H1 (cell line): Measurements from ENCODE around the gene HSPA4. TPM values are rescaled to one million over a fixed set of nuclear protein-coding genes. Genes with fewer than 3 reads are reported as not detected.

ENCODE experiments used
- CTCF ChIA-PET: fragments of 300-600 bp; sonication (Branson Sonifier 250); formaldehyde crosslinking; loops from one replicate; lab custom pipeline; 2021; ENCODE audit not compliant: partially characterized antibody; lab: Charles Lee
- POLR2A ChIA-PET: fragments of 300-600 bp; sonication (Branson Sonifier 250); formaldehyde crosslinking; loops from one replicate; lab custom pipeline; 2021; ENCODE audit warnings: inconsistent platforms; ENCODE audit not compliant: partially characterized antibody; lab: Charles Lee
- DNase-seq, 2 experiments: peaks; one replicate each; pipeline versions ENCODE4 v3.0.0 to v3.0.0-alpha.2; 2010 to 2022; ENCODE audit warnings: low spot score in 2 of 2, low read depth in 1 of 2, mixed read lengths in 1 of 2
- FAIRE-seq: peaks from 2 replicates; lab custom pipeline; 2011; peaks lifted over from hg19 to GRCh38; lab: Jason Lieb, UNC
- H2AFZ ChIP-seq: 2 replicates; pipeline ENCODE4 v1.8.1; 2012; ENCODE audit warnings: low read length, inconsistent platforms
- H2AK5ac ChIP-seq: 2 replicates; pipeline ENCODE4 v1.6.1; 2013; ENCODE audit warnings: low read depth, low read length
- H2BK120ac ChIP-seq: replicated peaks from 2 replicates; pipeline ENCODE3; 2013; ENCODE audit warnings: low read depth, low read length, inconsistent platforms
- H2BK12ac ChIP-seq: 2 replicates; pipeline ENCODE4 v1.6.1; 2013; ENCODE audit warnings: low read depth, low read length
- H2BK15ac ChIP-seq: 2 replicates; pipeline ENCODE4 v1.6.1; 2013; ENCODE audit warnings: low read length
- H2BK20ac ChIP-seq: 2 replicates; pipeline ENCODE4 v1.6.1; 2013; ENCODE audit warnings: low read length
- H2BK5ac ChIP-seq: 2 replicates; pipeline ENCODE4 v1.6.1; 2013; ENCODE audit warnings: low read depth, low read length
- H3K14ac ChIP-seq: 2 replicates; pipeline ENCODE4 v1.6.1; 2013; ENCODE audit warnings: inconsistent platforms; ENCODE audit not compliant: insufficient read length
- H3K18ac ChIP-seq: 2 replicates; pipeline ENCODE4 v1.6.1; 2013; ENCODE audit warnings: low read length; ENCODE audit errors: extremely low read depth
- H3K23ac ChIP-seq: 2 replicates; pipeline ENCODE4 v1.6.1; 2013; ENCODE audit warnings: inconsistent platforms; ENCODE audit not compliant: insufficient read length
- H3K23me2 ChIP-seq: 2 replicates; pipeline ENCODE4 v1.6.1; 2013; ENCODE audit warnings: low read depth, low read length
- H3K27ac ChIP-seq: 2 replicates; pipeline ENCODE4 v1.6.1; 2011; ENCODE audit warnings: low read depth, low read length, inconsistent platforms
- H3K27me3 ChIP-seq, 4 experiments: replicated peaks in 1 of 4; 1 replicate in 1 of 4; 2 replicates in 3 of 4; pipeline versions ENCODE4 v1.6.1 to v1.8.1; 2011 to 2013; ENCODE audit warnings: low read length in 3 of 4, mild to moderate bottlenecking in 3 of 4, inconsistent platforms in 2 of 4, mixed read lengths in 2 of 4, moderate library complexity in 1 of 4; ENCODE audit not compliant: control insufficient read depth in 3 of 4, insufficient read depth in 3 of 4; ENCODE audit errors: extremely low read depth in 1 of 4
- H3K36me3 ChIP-seq, 4 experiments: 2 replicates each; pipeline versions ENCODE4 v1.6.1 to v1.8.1; 2011 to 2013; ENCODE audit warnings: mild to moderate bottlenecking in 4 of 4, low read length in 3 of 4, moderate library complexity in 2 of 4, control low read depth in 1 of 4, inconsistent platforms in 1 of 4; ENCODE audit not compliant: insufficient read depth in 4 of 4, control insufficient read depth in 2 of 4
- H3K4ac ChIP-seq: replicated peaks from 2 replicates; pipeline ENCODE3; 2013; ENCODE audit warnings: low read length, low read depth, mixed read lengths, inconsistent platforms; ENCODE audit not compliant: insufficient read length
- H3K4me1 ChIP-seq, 4 experiments: replicated peaks in 1 of 4; 1 replicate in 1 of 4; 2 replicates in 3 of 4; pipeline versions ENCODE4 v1.6.1 to v1.8.1; 2011 to 2013; ENCODE audit warnings: low read length in 3 of 4, inconsistent platforms in 2 of 4, mixed read lengths in 1 of 4; ENCODE audit not compliant: insufficient read depth in 4 of 4, control insufficient read depth in 3 of 4
- H3K4me2 ChIP-seq, 2 experiments: 2 replicates each; pipeline versions ENCODE4 v1.6.1 to v1.8.1; 2011 to 2013; ENCODE audit warnings: low read depth in 2 of 2, low read length in 2 of 2, control low read depth in 1 of 2, inconsistent platforms in 1 of 2, mild to moderate bottlenecking in 1 of 2; ENCODE audit not compliant: insufficient read depth in 1 of 2
- H3K4me3 ChIP-seq, 4 experiments: fragments of 200-600, 300-600 bp in 1 of 4; sonication (generic), shearing (Covaris generic), sonication (Bioruptor Twin) in 1 of 4; 2 replicates each; pipeline versions ENCODE4 v1.5.1 to v1.8.1; 2011 to 2016; ENCODE audit warnings: low read length in 4 of 4, low read depth in 3 of 4, control low read depth in 2 of 4, inconsistent platforms in 2 of 4, mild to moderate bottlenecking in 2 of 4, mixed read lengths in 1 of 4, moderate library complexity in 1 of 4; ENCODE audit not compliant: insufficient read depth in 2 of 4; ENCODE audit errors: extremely low read depth in 1 of 4
- H3K56ac ChIP-seq: replicated peaks from 2 replicates; pipeline ENCODE3; 2013; ENCODE audit warnings: low read depth, mild to moderate bottlenecking, mixed read lengths, low read length, inconsistent platforms; ENCODE audit not compliant: insufficient read length
- H3K79me1 ChIP-seq: 2 replicates; pipeline ENCODE4 v1.6.1; 2013; ENCODE audit warnings: low read depth, low read length, control low read depth
- H3K79me2 ChIP-seq, 2 experiments: 2 replicates each; pipeline versions ENCODE4 v1.6.1 to v1.8.1; 2012 to 2013; ENCODE audit warnings: low read length in 2 of 2, mild to moderate bottlenecking in 2 of 2, inconsistent platforms in 1 of 2; ENCODE audit not compliant: insufficient read depth in 2 of 2, control insufficient read depth in 1 of 2
- H3K9ac ChIP-seq, 4 experiments: replicated peaks in 1 of 4; 1 replicate in 1 of 4; 2 replicates in 3 of 4; pipeline versions ENCODE4 v1.6.1 to v1.8.1; 2011 to 2013; ENCODE audit warnings: low read depth in 3 of 4, low read length in 3 of 4, control low read depth in 2 of 4, mild to moderate bottlenecking in 2 of 4, moderate library complexity in 2 of 4, inconsistent platforms in 1 of 4; ENCODE audit errors: extremely low read depth in 1 of 4
- H3K9me3 ChIP-seq, 2 experiments: 2 replicates each; pipeline versions ENCODE4 v1.6.1 to v1.8.1; 2012 to 2013; ENCODE audit warnings: mild to moderate bottlenecking in 2 of 2, moderate library complexity in 2 of 2, control low read depth in 1 of 2, inconsistent platforms in 1 of 2, low read depth in 1 of 2, low read length in 1 of 2, mixed read lengths in 1 of 2; ENCODE audit not compliant: insufficient read depth in 2 of 2
- H4K20me1 ChIP-seq, 2 experiments: replicated peaks in 1 of 2; 2 replicates each; pipeline versions ENCODE3 to v1.8.1; 2011 to 2013; ENCODE audit warnings: inconsistent platforms in 2 of 2, low read length in 2 of 2, mild to moderate bottlenecking in 1 of 2; ENCODE audit not compliant: insufficient read depth in 2 of 2, control insufficient read depth in 1 of 2
- H4K5ac ChIP-seq: 2 replicates; pipeline ENCODE4 v1.6.1; 2013; ENCODE audit warnings: low read length, low read depth, mixed read lengths, inconsistent platforms; ENCODE audit not compliant: insufficient read length
- H4K8ac ChIP-seq: 2 replicates; pipeline ENCODE4 v1.8.0; 2013; ENCODE audit warnings: mild to moderate bottlenecking, moderate library complexity, low read length, inconsistent platforms; ENCODE audit not compliant: insufficient read depth; ENCODE audit errors: extremely low read depth
- H4K91ac ChIP-seq: replicated peaks from 2 replicates; pipeline ENCODE3; 2013; ENCODE audit warnings: low read length, mixed read lengths, inconsistent platforms; ENCODE audit not compliant: insufficient read length
- CREB1 ChIP-seq: IDR thresholded peaks from 2 replicates; pipeline ENCODE4 v1.6.1; 2012; ENCODE audit warnings: inconsistent platforms
- GABPA ChIP-seq: IDR thresholded peaks from 2 replicates; pipeline ENCODE4 v1.6.1; 2011; ENCODE audit warnings: mild to moderate bottlenecking, low read length, moderate library complexity, borderline replicate concordance; ENCODE audit not compliant: insufficient read depth
- KDM1A ChIP-seq: fragments of 200-600, 300-600 bp; sonication (generic); IDR thresholded peaks from 2 replicates; pipeline ENCODE4 v1.7.1; 2016; ENCODE audit warnings: mild to moderate bottlenecking, low read length, borderline replicate concordance
- SIN3A ChIP-seq, 2 experiments: IDR thresholded peaks in 1 of 2; conservative IDR thresholded peaks in 1 of 2; 2 replicates each; pipeline ENCODE4 v1.6.1; 2011 to 2012; ENCODE audit warnings: low read length in 2 of 2, improper control_type of control experiment in 1 of 2, low read depth in 1 of 2, mild to moderate bottlenecking in 1 of 2
- SRF ChIP-seq: IDR thresholded peaks from 2 replicates; pipeline ENCODE4 v1.6.1; 2011; ENCODE audit warnings: mild to moderate bottlenecking, low read depth, low read length, moderate library complexity
- TAF7 ChIP-seq: optimal IDR thresholded peaks from 2 replicates; pipeline ENCODE3; 2011; ENCODE audit warnings: low read depth, mild to moderate bottlenecking, inconsistent platforms, low read length, moderate library complexity, borderline replicate concordance
- ZNF274 ChIP-seq: IDR thresholded peaks from 2 replicates; pipeline ENCODE4 v1.7.0; 2012; ENCODE audit warnings: low read length, borderline replicate concordance; ENCODE audit errors: extremely low read depth
- WGBS, 2 experiments: shearing (Covaris generic) in 1 of 2; methylation state at CpG; one replicate each; pipeline versions ENCODE4 v1.1.6 to v1.1.7; 2013 to 2015; ENCODE audit warnings: low lambda C conversion rate in 2 of 2, mixed read lengths in 2 of 2, inconsistent platforms in 1 of 2, low coverage in 1 of 2, missing lambda C conversion rate in 1 of 2; ENCODE audit not compliant: insufficient replicate concordance in 2 of 2, insufficient coverage in 1 of 2, insufficient read length in 1 of 2; ENCODE audit errors: extremely low coverage in 1 of 2, missing lambda C conversion rate in 1 of 2; 5-methylcytosine and 5-hydroxymethylcytosine counted together
- polyA plus RNA-seq, 7 experiments: library from polyadenylated mRNA; depleted of rRNA in 3 of 7; stranded (reverse) in 5 of 7; unstranded in 2 of 7; fragments of >200 nt in 5 of 7; fragments of 200-250 nt in 2 of 7; gene quantifications; 1 replicate in 5 of 7; 2 replicates in 1 of 7; 4 replicates in 1 of 7; pipeline versions ENCODE4 v1.2.1 to v1.2.3, GENCODE V29; 2011 to 2013; ENCODE audit warnings: missing spikeins in 2 of 7, mixed read lengths in 2 of 7
- total RNA-seq: library from RNA; stranded (reverse); fragmentation: NEBNext Ultra II Directional; extraction: Animal tissue kit (Norgen Biotek cat#: 25700); gene quantifications from 2 replicates; pipeline ENCODE4 v1.2.1, GENCODE V29; 2021
- TF ChIP-seq, protein P1 (sequence below), 3 experiments: IDR thresholded peaks; 1 replicate in 2 of 3; 2 replicates in 1 of 3; pipeline versions ENCODE4 v1.5.1 to v1.6.1; 2011; ENCODE audit warnings: low read length in 3 of 3, mild to moderate bottlenecking in 3 of 3, inconsistent platforms in 2 of 3, low read depth in 1 of 3, moderate library complexity in 1 of 3; ENCODE audit not compliant: insufficient read depth in 1 of 3; ENCODE audit errors: control extremely low read depth in 1 of 3

HSPA4 gene
- total and polyA plus RNA-seq, 2 of the 8 experiments (the other 6 are each of a cell fraction or from before 2014, with no cell fraction given), result 28.9 to 445 TPM

DNA sequence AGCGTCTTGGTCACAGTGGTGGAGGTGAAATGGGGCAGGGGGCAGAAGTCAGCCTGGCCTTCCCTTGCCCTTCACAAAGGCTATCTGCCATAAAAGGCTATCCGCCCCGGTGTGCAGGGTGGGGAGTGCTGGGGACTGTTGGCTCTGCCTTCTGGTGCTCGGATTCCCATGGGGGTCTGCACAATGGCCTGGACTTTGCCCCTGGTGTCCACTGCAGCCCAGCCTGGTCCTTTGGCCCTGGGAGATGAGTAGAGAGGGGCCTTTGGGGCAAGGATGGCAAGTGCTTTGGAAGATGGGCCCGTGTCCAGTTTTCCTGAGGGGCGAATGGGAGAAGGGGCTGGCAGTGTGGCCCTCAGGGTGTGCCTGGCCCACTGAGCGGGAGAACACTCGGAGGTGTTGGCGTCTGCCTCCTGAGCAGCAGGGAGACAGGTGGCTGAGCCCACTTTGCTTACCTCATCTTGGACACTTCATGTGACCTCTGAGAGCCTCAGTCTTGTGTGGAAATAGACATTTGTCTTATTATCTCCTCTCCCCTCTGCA, 69.9 kb downstream of the HSPA4 start:
- Histone ChIP-seq H3K36me3 (no peaks in the 10 kb centered on the region), H3K9ac (no peak overlapping the region), H4K91ac (no peak overlapping the region), H2BK120ac (no peak overlapping the region), H3K56ac (no peak overlapping the region), H3K4ac (no peak overlapping the region), H3K14ac (no peak overlapping the region), H3K9me3 (no peaks in the 10 kb centered on the region), H4K8ac (no peak overlapping the region; the same call in 1 of the 2 replicates), H3K27me3 (peaks cover 0 to 2% (median under 1%) of the 10 kb centered on the region in 4 experiments; a peak in 1 of 7 replicates), H2BK12ac (no peak overlapping the region), H3K23me2 (no peaks in the 10 kb centered on the region), H2BK20ac (no peak overlapping the region), H2BK5ac (no peak overlapping the region), H4K5ac (no peak overlapping the region), H3K4me3 (no peak overlapping the region), H2AFZ (no peak overlapping the region), H3K4me2 (no peak overlapping the region), H3K79me1 (no peaks in the 10 kb centered on the region), H4K20me1 (no peaks in the 10 kb centered on the region), H3K79me2 (no peaks in the 10 kb centered on the region), H3K27ac (no peak overlapping the region), H2AK5ac (no peak overlapping the region), H3K23ac (no peak overlapping the region), H3K18ac (no peak overlapping the region), H2BK15ac (no peak overlapping the region), H3K4me1 (no peaks in the 10 kb centered on the region; a peak in 1 of 7 replicates)
- no peak for TF ChIP-seq GABPA
- TF ChIP-seq SRF, result no peak
- no peak for TF ChIP-seq ZNF274
- TF ChIP-seq TAF7, result no peak
- TF ChIP-seq SIN3A (conservative IDR thresholded peaks at IDR 0.05 in 1 of 2, IDR thresholded peaks at IDR 0.05 in 1 of 2; ENCODE audit: low read depth in 1 of 2, low read length in 2 of 2), result no peak
- TF ChIP-seq KDM1A, result no peak
- no peak for TF ChIP-seq CREB1
- TF ChIP-seq, protein P1, sequence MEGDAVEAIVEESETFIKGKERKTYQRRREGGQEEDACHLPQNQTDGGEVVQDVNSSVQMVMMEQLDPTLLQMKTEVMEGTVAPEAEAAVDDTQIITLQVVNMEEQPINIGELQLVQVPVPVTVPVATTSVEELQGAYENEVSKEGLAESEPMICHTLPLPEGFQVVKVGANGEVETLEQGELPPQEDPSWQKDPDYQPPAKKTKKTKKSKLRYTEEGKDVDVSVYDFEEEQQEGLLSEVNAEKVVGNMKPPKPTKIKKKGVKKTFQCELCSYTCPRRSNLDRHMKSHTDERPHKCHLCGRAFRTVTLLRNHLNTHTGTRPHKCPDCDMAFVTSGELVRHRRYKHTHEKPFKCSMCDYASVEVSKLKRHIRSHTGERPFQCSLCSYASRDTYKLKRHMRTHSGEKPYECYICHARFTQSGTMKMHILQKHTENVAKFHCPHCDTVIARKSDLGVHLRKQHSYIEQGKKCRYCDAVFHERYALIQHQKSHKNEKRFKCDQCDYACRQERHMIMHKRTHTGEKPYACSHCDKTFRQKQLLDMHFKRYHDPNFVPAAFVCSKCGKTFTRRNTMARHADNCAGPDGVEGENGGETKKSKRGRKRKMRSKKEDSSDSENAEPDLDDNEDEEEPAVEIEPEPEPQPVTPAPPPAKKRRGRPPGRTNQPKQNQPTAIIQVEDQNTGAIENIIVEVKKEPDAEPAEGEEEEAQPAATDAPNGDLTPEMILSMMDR (IDR thresholded peaks at IDR 0.05; ENCODE audit: control extremely low read depth in 1 of 3, insufficient read depth in 1 of 3, low read depth in 1 of 3, low read length in 3 of 3), result no peak
- DNase-seq (no peak), FAIRE-seq (no peak)
- CTCF ChIA-PET, result interaction anchor here (1.1 to 2.0 kb wide), 2 partner anchors 8 to 126 kb away, joined by 3 to 10 read pairs; no protein-coding TSS in a partner anchor
- POLR2A ChIA-PET, result interaction anchor here (1.1 kb wide), 1 partner anchor 8 kb away, joined by 4 read pairs; no protein-coding TSS in a partner anchor
- WGBS, 2 experiments, result 75% methylated on average over 9 of the region's 9 CpGs; no CpG with 5 or more reads in 1 of the 2 experiments
